H1 (cell line): ENCODE results near the gene TXNL4A. TPM values are rescaled to one million over a fixed set of nuclear protein-coding genes. Genes with fewer than 3 reads are reported as not detected.

ENCODE experiments used
- CTCF ChIA-PET: fragments of 300-600 bp; sonication (Branson Sonifier 250); formaldehyde crosslinking; loops from one replicate; lab custom pipeline; 2021; ENCODE audit not compliant: partially characterized antibody; lab: Charles Lee
- POLR2A ChIA-PET: fragments of 300-600 bp; sonication (Branson Sonifier 250); formaldehyde crosslinking; loops from one replicate; lab custom pipeline; 2021; ENCODE audit warnings: inconsistent platforms; ENCODE audit not compliant: partially characterized antibody; lab: Charles Lee
- DNase-seq, 2 experiments: peaks; one replicate each; pipeline versions ENCODE4 v3.0.0 to v3.0.0-alpha.2; 2010 to 2022; ENCODE audit warnings: low spot score in 2 of 2, low read depth in 1 of 2, mixed read lengths in 1 of 2
- FAIRE-seq: peaks from 2 replicates; lab custom pipeline; 2011; peaks lifted over from hg19 to GRCh38; lab: Jason Lieb, UNC
- H2AFZ ChIP-seq: 2 replicates; pipeline ENCODE4 v1.8.1; 2012; ENCODE audit warnings: low read length, inconsistent platforms
- H2AK5ac ChIP-seq: 2 replicates; pipeline ENCODE4 v1.6.1; 2013; ENCODE audit warnings: low read depth, low read length
- H2BK120ac ChIP-seq: replicated peaks from 2 replicates; pipeline ENCODE3; 2013; ENCODE audit warnings: low read depth, low read length, inconsistent platforms
- H2BK12ac ChIP-seq: 2 replicates; pipeline ENCODE4 v1.6.1; 2013; ENCODE audit warnings: low read depth, low read length
- H2BK15ac ChIP-seq: 2 replicates; pipeline ENCODE4 v1.6.1; 2013; ENCODE audit warnings: low read length
- H2BK20ac ChIP-seq: 2 replicates; pipeline ENCODE4 v1.6.1; 2013; ENCODE audit warnings: low read length
- H2BK5ac ChIP-seq: 2 replicates; pipeline ENCODE4 v1.6.1; 2013; ENCODE audit warnings: low read depth, low read length
- H3K14ac ChIP-seq: 2 replicates; pipeline ENCODE4 v1.6.1; 2013; ENCODE audit warnings: inconsistent platforms; ENCODE audit not compliant: insufficient read length
- H3K18ac ChIP-seq: 2 replicates; pipeline ENCODE4 v1.6.1; 2013; ENCODE audit warnings: low read length; ENCODE audit errors: extremely low read depth
- H3K23ac ChIP-seq: 2 replicates; pipeline ENCODE4 v1.6.1; 2013; ENCODE audit warnings: inconsistent platforms; ENCODE audit not compliant: insufficient read length
- H3K23me2 ChIP-seq: 2 replicates; pipeline ENCODE4 v1.6.1; 2013; ENCODE audit warnings: low read depth, low read length
- H3K27ac ChIP-seq: 2 replicates; pipeline ENCODE4 v1.6.1; 2011; ENCODE audit warnings: low read depth, low read length, inconsistent platforms
- H3K27me3 ChIP-seq, 4 experiments: replicated peaks in 1 of 4; 1 replicate in 1 of 4; 2 replicates in 3 of 4; pipeline versions ENCODE4 v1.6.1 to v1.8.1; 2011 to 2013; ENCODE audit warnings: low read length in 3 of 4, mild to moderate bottlenecking in 3 of 4, inconsistent platforms in 2 of 4, mixed read lengths in 2 of 4, moderate library complexity in 1 of 4; ENCODE audit not compliant: control insufficient read depth in 3 of 4, insufficient read depth in 3 of 4; ENCODE audit errors: extremely low read depth in 1 of 4
- H3K36me3 ChIP-seq, 4 experiments: 2 replicates each; pipeline versions ENCODE4 v1.6.1 to v1.8.1; 2011 to 2013; ENCODE audit warnings: mild to moderate bottlenecking in 4 of 4, low read length in 3 of 4, moderate library complexity in 2 of 4, control low read depth in 1 of 4, inconsistent platforms in 1 of 4; ENCODE audit not compliant: insufficient read depth in 4 of 4, control insufficient read depth in 2 of 4
- H3K4ac ChIP-seq: replicated peaks from 2 replicates; pipeline ENCODE3; 2013; ENCODE audit warnings: low read length, low read depth, mixed read lengths, inconsistent platforms; ENCODE audit not compliant: insufficient read length
- H3K4me1 ChIP-seq, 4 experiments: replicated peaks in 1 of 4; 1 replicate in 1 of 4; 2 replicates in 3 of 4; pipeline versions ENCODE4 v1.6.1 to v1.8.1; 2011 to 2013; ENCODE audit warnings: low read length in 3 of 4, inconsistent platforms in 2 of 4, mixed read lengths in 1 of 4; ENCODE audit not compliant: insufficient read depth in 4 of 4, control insufficient read depth in 3 of 4
- H3K4me2 ChIP-seq, 2 experiments: 2 replicates each; pipeline versions ENCODE4 v1.6.1 to v1.8.1; 2011 to 2013; ENCODE audit warnings: low read depth in 2 of 2, low read length in 2 of 2, control low read depth in 1 of 2, inconsistent platforms in 1 of 2, mild to moderate bottlenecking in 1 of 2; ENCODE audit not compliant: insufficient read depth in 1 of 2
- H3K4me3 ChIP-seq, 4 experiments: fragments of 200-600, 300-600 bp in 1 of 4; sonication (generic), shearing (Covaris generic), sonication (Bioruptor Twin) in 1 of 4; 2 replicates each; pipeline versions ENCODE4 v1.5.1 to v1.8.1; 2011 to 2016; ENCODE audit warnings: low read length in 4 of 4, low read depth in 3 of 4, control low read depth in 2 of 4, inconsistent platforms in 2 of 4, mild to moderate bottlenecking in 2 of 4, mixed read lengths in 1 of 4, moderate library complexity in 1 of 4; ENCODE audit not compliant: insufficient read depth in 2 of 4; ENCODE audit errors: extremely low read depth in 1 of 4
- H3K56ac ChIP-seq: replicated peaks from 2 replicates; pipeline ENCODE3; 2013; ENCODE audit warnings: low read depth, mild to moderate bottlenecking, mixed read lengths, low read length, inconsistent platforms; ENCODE audit not compliant: insufficient read length
- H3K79me1 ChIP-seq: 2 replicates; pipeline ENCODE4 v1.6.1; 2013; ENCODE audit warnings: low read depth, low read length, control low read depth
- H3K79me2 ChIP-seq, 2 experiments: 2 replicates each; pipeline versions ENCODE4 v1.6.1 to v1.8.1; 2012 to 2013; ENCODE audit warnings: low read length in 2 of 2, mild to moderate bottlenecking in 2 of 2, inconsistent platforms in 1 of 2; ENCODE audit not compliant: insufficient read depth in 2 of 2, control insufficient read depth in 1 of 2
- H3K9ac ChIP-seq, 4 experiments: replicated peaks in 1 of 4; 1 replicate in 1 of 4; 2 replicates in 3 of 4; pipeline versions ENCODE4 v1.6.1 to v1.8.1; 2011 to 2013; ENCODE audit warnings: low read depth in 3 of 4, low read length in 3 of 4, control low read depth in 2 of 4, mild to moderate bottlenecking in 2 of 4, moderate library complexity in 2 of 4, inconsistent platforms in 1 of 4; ENCODE audit errors: extremely low read depth in 1 of 4
- H3K9me3 ChIP-seq, 2 experiments: 2 replicates each; pipeline versions ENCODE4 v1.6.1 to v1.8.1; 2012 to 2013; ENCODE audit warnings: mild to moderate bottlenecking in 2 of 2, moderate library complexity in 2 of 2, control low read depth in 1 of 2, inconsistent platforms in 1 of 2, low read depth in 1 of 2, low read length in 1 of 2, mixed read lengths in 1 of 2; ENCODE audit not compliant: insufficient read depth in 2 of 2
- H4K20me1 ChIP-seq, 2 experiments: replicated peaks in 1 of 2; 2 replicates each; pipeline versions ENCODE3 to v1.8.1; 2011 to 2013; ENCODE audit warnings: inconsistent platforms in 2 of 2, low read length in 2 of 2, mild to moderate bottlenecking in 1 of 2; ENCODE audit not compliant: insufficient read depth in 2 of 2, control insufficient read depth in 1 of 2
- H4K5ac ChIP-seq: 2 replicates; pipeline ENCODE4 v1.6.1; 2013; ENCODE audit warnings: low read length, low read depth, mixed read lengths, inconsistent platforms; ENCODE audit not compliant: insufficient read length
- H4K8ac ChIP-seq: 2 replicates; pipeline ENCODE4 v1.8.0; 2013; ENCODE audit warnings: mild to moderate bottlenecking, moderate library complexity, low read length, inconsistent platforms; ENCODE audit not compliant: insufficient read depth; ENCODE audit errors: extremely low read depth
- H4K91ac ChIP-seq: replicated peaks from 2 replicates; pipeline ENCODE3; 2013; ENCODE audit warnings: low read length, mixed read lengths, inconsistent platforms; ENCODE audit not compliant: insufficient read length
- ATF3 ChIP-seq: IDR thresholded peaks from 2 replicates; pipeline ENCODE4 v1.6.1; 2011; ENCODE audit warnings: low read depth, mild to moderate bottlenecking, low read length; ENCODE audit not compliant: insufficient read depth
- CHD1 ChIP-seq: IDR thresholded peaks from 2 replicates; pipeline ENCODE4 v1.6.1; 2012; ENCODE audit warnings: low read depth, low read length, improper control_type of control experiment
- CTCF ChIP-seq, 3 experiments: IDR thresholded peaks; 1 replicate in 2 of 3; 2 replicates in 1 of 3; pipeline versions ENCODE4 v1.5.1 to v1.6.1; 2011; ENCODE audit warnings: low read length in 3 of 3, mild to moderate bottlenecking in 3 of 3, inconsistent platforms in 2 of 3, low read depth in 1 of 3, moderate library complexity in 1 of 3; ENCODE audit not compliant: insufficient read depth in 1 of 3; ENCODE audit errors: control extremely low read depth in 1 of 3
- GABPA ChIP-seq: IDR thresholded peaks from 2 replicates; pipeline ENCODE4 v1.6.1; 2011; ENCODE audit warnings: mild to moderate bottlenecking, low read length, moderate library complexity, borderline replicate concordance; ENCODE audit not compliant: insufficient read depth
- MAX ChIP-seq: IDR thresholded peaks from 2 replicates; pipeline ENCODE4 v1.6.1; 2012; ENCODE audit warnings: inconsistent platforms
- NANOG ChIP-seq: IDR thresholded peaks from 2 replicates; pipeline ENCODE4 v1.6.1; 2011; ENCODE audit warnings: low read length, low read depth, mild to moderate bottlenecking, inconsistent platforms; ENCODE audit not compliant: insufficient read depth, poor library complexity, severe bottlenecking
- SP2 ChIP-seq: IDR thresholded peaks from 2 replicates; pipeline ENCODE4 v1.6.1; 2012; ENCODE audit warnings: mild to moderate bottlenecking, low read length, inconsistent platforms
- USF2 ChIP-seq: IDR thresholded peaks from 2 replicates; pipeline ENCODE4 v1.6.1; 2011; ENCODE audit warnings: low read length, improper control_type of control experiment
- YY1 ChIP-seq: IDR thresholded peaks from 2 replicates; pipeline ENCODE4 v1.6.1; 2011; ENCODE audit warnings: low read depth, mild to moderate bottlenecking, low read length
- WGBS, 2 experiments: shearing (Covaris generic) in 1 of 2; methylation state at CpG; one replicate each; pipeline versions ENCODE4 v1.1.6 to v1.1.7; 2013 to 2015; ENCODE audit warnings: low lambda C conversion rate in 2 of 2, mixed read lengths in 2 of 2, inconsistent platforms in 1 of 2, low coverage in 1 of 2, missing lambda C conversion rate in 1 of 2; ENCODE audit not compliant: insufficient replicate concordance in 2 of 2, insufficient coverage in 1 of 2, insufficient read length in 1 of 2; ENCODE audit errors: extremely low coverage in 1 of 2, missing lambda C conversion rate in 1 of 2; 5-methylcytosine and 5-hydroxymethylcytosine counted together
- polyA plus RNA-seq, 7 experiments: library from polyadenylated mRNA; depleted of rRNA in 3 of 7; stranded (reverse) in 5 of 7; unstranded in 2 of 7; fragments of >200 nt in 5 of 7; fragments of 200-250 nt in 2 of 7; gene quantifications; 1 replicate in 5 of 7; 2 replicates in 1 of 7; 4 replicates in 1 of 7; pipeline versions ENCODE4 v1.2.1 to v1.2.3, GENCODE V29; 2011 to 2013; ENCODE audit warnings: missing spikeins in 2 of 7, mixed read lengths in 2 of 7
- total RNA-seq: library from RNA; stranded (reverse); fragmentation: NEBNext Ultra II Directional; extraction: Animal tissue kit (Norgen Biotek cat#: 25700); gene quantifications from 2 replicates; pipeline ENCODE4 v1.2.1, GENCODE V29; 2021

Gene TXNL4A
- total and polyA plus RNA-seq, 2 of the 8 experiments (the other 6 are each of a cell fraction or from before 2014, with no cell fraction given): 169 to 181 TPM

DNA sequence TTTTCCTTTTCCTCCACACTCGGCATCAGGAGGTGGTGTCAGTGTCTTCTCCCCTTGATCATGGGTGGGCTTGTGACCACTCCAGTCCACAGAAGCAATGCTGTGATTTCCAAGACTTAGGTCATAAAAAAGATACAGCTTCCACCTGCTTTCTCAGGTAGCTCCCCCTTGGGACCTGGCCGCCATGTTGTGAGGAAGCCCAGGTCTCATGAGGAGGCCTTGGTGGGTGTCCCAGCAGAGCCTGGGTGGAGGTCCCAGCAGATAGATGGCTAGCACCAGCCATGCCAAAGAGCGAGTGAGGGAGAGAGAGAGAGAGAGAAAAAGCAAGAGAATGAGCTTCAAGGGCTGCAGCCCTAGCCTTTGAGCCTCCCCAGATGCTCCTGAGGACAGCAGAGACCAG is 52.9 kb downstream of the TXNL4A start:
- no peak overlapping the region for H2AK5ac ChIP-seq
- no peak overlapping the region for H3K4me2 ChIP-seq
- POLR2A ChIA-PET: no interaction called here
- no peak overlapping the region for H2BK12ac ChIP-seq
- H3K79me1 ChIP-seq: peaks cover 5% of the 10 kb centered on the region
- no peak overlapping the region for H3K14ac ChIP-seq
- H2BK15ac ChIP-seq: no peak overlapping the region
- H4K91ac ChIP-seq: no peak overlapping the region
- no peaks in the 10 kb centered on the region for H3K9me3 ChIP-seq
- no peak overlapping the region for H2BK20ac ChIP-seq
- H4K5ac ChIP-seq: no peak overlapping the region
- no peak overlapping the region for H3K27ac ChIP-seq
- H2AFZ ChIP-seq: no peak overlapping the region
- FAIRE-seq (no peak), DNase-seq (no peak)
- no peak overlapping the region for H2BK120ac ChIP-seq
- no peaks in the 10 kb centered on the region for H3K4me1 ChIP-seq
- H3K4me3 ChIP-seq: no peak overlapping the region
- no peak overlapping the region for H3K4ac ChIP-seq
- no peak overlapping the region for H3K9ac ChIP-seq
- H3K36me3 ChIP-seq: no peaks in the 10 kb centered on the region
- no peak overlapping the region for H4K8ac ChIP-seq
- H3K79me2 ChIP-seq: peaks cover 0 to 8% of the 10 kb centered on the region in 2 experiments; a peak in 1 of 4 replicates
- 96% methylated on average over 3 of the region's 3 CpGs; no CpG with 5 or more reads in 1 of the 2 experiments for WGBS, 2 experiments
- no peak overlapping the region for H2BK5ac ChIP-seq
- H3K56ac ChIP-seq: no peak overlapping the region
- H3K18ac ChIP-seq: no peak overlapping the region
- H3K27me3 ChIP-seq: no peaks in the 10 kb centered on the region; a peak in 1 of 7 replicates
- H3K23ac ChIP-seq: no peak overlapping the region
- peaks cover 0 to 4% of the 10 kb centered on the region in 2 experiments for H4K20me1 ChIP-seq
- H3K23me2 ChIP-seq: no peaks in the 10 kb centered on the region
- CTCF ChIA-PET: interaction anchor here (0.6 to 2.7 kb wide), 9 partner anchors 11 to 289 kb away, joined by 3 to 19 read pairs (median 3); no protein-coding TSS in a partner anchor
- TF ChIP-seq NANOG: no peak
- TF ChIP-seq CTCF (IDR thresholded peaks at IDR 0.05; ENCODE audit: control extremely low read depth in 1 of 3, insufficient read depth in 1 of 3, low read depth in 1 of 3, low read length in 3 of 3): no peak
- no peak for TF ChIP-seq USF2
- no peak for TF ChIP-seq ATF3
- no peak for TF ChIP-seq GABPA
- no peak for TF ChIP-seq SP2
- no peak for TF ChIP-seq MAX
- TF ChIP-seq CHD1: no peak
- no peak for TF ChIP-seq YY1
